Measurements from ENCODE around the gene UNC5C. TPM values are rescaled to one million over a fixed set of nuclear protein-coding genes. Genes with fewer than 3 reads are reported as not detected.

The UNC5C gene
- total and polyA plus RNA-seq, 2 of the 4 experiments (the other 2 are of a cell fraction) = under 0.01 TPM

DNA sequence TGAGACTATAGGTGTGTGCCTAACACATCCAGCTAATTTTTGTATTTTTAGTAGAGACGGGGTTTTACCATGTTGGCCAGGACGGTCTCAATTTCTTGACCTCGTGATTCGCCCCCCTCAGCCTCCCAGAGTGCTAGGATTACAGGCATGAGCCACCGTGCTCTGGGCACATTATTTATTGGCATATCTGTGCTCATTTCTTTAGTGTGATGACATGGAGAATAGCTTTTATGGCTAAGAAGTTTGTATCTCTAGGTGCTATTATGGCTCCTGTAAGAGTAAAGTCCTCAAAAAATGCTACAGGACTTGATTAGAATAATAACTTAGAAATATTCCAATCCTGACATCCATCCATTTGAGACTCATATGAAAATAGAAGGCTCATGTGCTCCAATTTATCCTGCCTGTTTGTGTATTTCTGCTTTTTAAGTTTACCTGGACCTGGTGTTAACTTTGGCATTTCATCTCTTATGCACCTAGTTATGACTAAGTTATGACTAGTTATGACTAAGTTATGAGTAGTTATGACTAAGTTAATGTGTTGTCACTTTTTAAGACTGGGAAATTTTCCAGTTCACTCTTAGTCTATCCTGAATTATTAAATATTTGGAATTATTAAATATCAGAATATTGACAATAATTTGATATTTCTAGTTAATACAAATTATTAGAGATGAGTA, 36.4 kb upstream of the UNC5C start:
- no peak overlapping the region for H3K9ac ChIP-seq (ENCODE audit: low read depth, low read length)
- CTCF ChIA-PET = no interaction called here
- in situ Hi-C loops (cut with MboI; ENCODE audit: low sequenced_read_pairs) = no loop called here
- H2BK120ac ChIP-seq (ENCODE audit: low read depth, low read length) = no peak overlapping the region
- no peaks in the 10 kb centered on the region for H3K79me1 ChIP-seq (ENCODE audit: low read depth in 1 of 2, low read length in 2 of 2)
- POLR2A ChIA-PET (ENCODE audit: unreplicated experiment) = no interaction called here
- no peak for ATAC-seq (ENCODE audit: low read depth)
- H3K9me3 ChIP-seq (ENCODE audit: control insufficient read depth, insufficient read depth, low read length) = no peaks in the 10 kb centered on the region; the same call in 1 of the 2 replicates
- dilution Hi-C loops (cut with HindIII; ENCODE audit: low sequenced_read_pairs, unreplicated experiment) = no loop called here
- H4K8ac ChIP-seq (ENCODE audit: low read depth in 2 of 2, low read length in 2 of 2) = no peak overlapping the region
- no peak overlapping the region for H4K5ac ChIP-seq (ENCODE audit: low read depth, low read length)
- no peak overlapping the region for H2AK9ac ChIP-seq (replicated peaks; ENCODE audit: low read depth, low read length, poor library complexity)
- no peak overlapping the region for H3K23ac ChIP-seq (ENCODE audit: low read depth, low read length)
- no peak overlapping the region for H2BK5ac ChIP-seq (ENCODE audit: low read depth, low read length, poor library complexity, severe bottlenecking)
- BruUV-seq (replicated peaks) = no TSS peak
- H3K27ac ChIP-seq (ENCODE audit: insufficient read depth, low read length) = no peak overlapping the region
- peak; percentile 4 for DNase-seq
- H3K4me3 ChIP-seq (ENCODE audit: insufficient read depth, low read depth, low read length) = no peak overlapping the region
- intact Hi-C loops (cut with micrococcal nuclease) = no loop called here
- H3K4me2 ChIP-seq (ENCODE audit: low read depth, low read length) = no peak overlapping the region
- H3K56ac ChIP-seq (ENCODE audit: extremely low read depth, insufficient read depth, low read length) = no peak overlapping the region
- WGBS, 2 experiments (ENCODE audit: extremely low coverage in 2 of 2, insufficient read length in 1 of 2) = no CpG with 5 or more reads among the region's 5 CpGs
- H4K20me1 ChIP-seq (ENCODE audit: insufficient read depth, low read length) = no peaks in the 10 kb centered on the region
- no peaks in the 10 kb centered on the region for H3K4me1 ChIP-seq (ENCODE audit: control insufficient read depth, insufficient read depth, low read length)
- no peak overlapping the region for H3K18ac ChIP-seq (ENCODE audit: low read depth, low read length)
- no peak overlapping the region for H2BK20ac ChIP-seq (ENCODE audit: low read depth, low read length)
- no peak overlapping the region for H4K91ac ChIP-seq (ENCODE audit: insufficient read depth, low read depth, low read length)
- H3K36me3 ChIP-seq (ENCODE audit: control insufficient read depth, insufficient read depth, low read length) = no peaks in the 10 kb centered on the region
- H3K4ac ChIP-seq (ENCODE audit: low read depth, low read length) = no peak overlapping the region
- H3K27me3 ChIP-seq (ENCODE audit: control insufficient read depth, insufficient read depth, low read length) = no peaks in the 10 kb centered on the region
- H3K9me1 ChIP-seq (ENCODE audit: insufficient read depth, low read length) = no peaks in the 10 kb centered on the region
- no peak overlapping the region for H2BK15ac ChIP-seq (ENCODE audit: low read depth, low read length)
- no peak overlapping the region for H2AFZ ChIP-seq (replicated peaks; ENCODE audit: low read length, poor library complexity)
- no peak for TF ChIP-seq RCOR1 (IDR thresholded peaks at IDR 0.05; ENCODE audit: insufficient replicate concordance, low read length)
- TF ChIP-seq NFE2L2 (IDR thresholded peaks at IDR 0.05; ENCODE audit: low read depth, low read length) = no peak
- no peak for TF ChIP-seq MAZ (IDR thresholded peaks at IDR 0.05; ENCODE audit: borderline replicate concordance, low read depth, low read length)
- no peak for TF ChIP-seq RAD21 (IDR thresholded peaks at IDR 0.05; ENCODE audit: low read length)
- no peak for TF ChIP-seq POLR2A (IDR thresholded peaks at IDR 0.05; ENCODE audit: low read depth, low read length)
- no peak overlapping the region for H3K14ac ChIP-seq (replicated peaks; ENCODE audit: low read depth, low read length)
- H2AK5ac ChIP-seq (ENCODE audit: low read depth, low read length) = no peak overlapping the region
